Measurements from ENCODE around the gene FYCO1.

- TF ChIP-seq HDAC2 (IDR thresholded peaks at IDR 0.05; ENCODE audit: borderline replicate concordance in 1 of 2, low read depth in 2 of 2, low read length in 2 of 2): no peak
- no peak for TF ChIP-seq NRF1 (IDR thresholded peaks at IDR 0.05; ENCODE audit: low read depth, low read length)
- TF ChIP-seq EGR1 (IDR thresholded peaks at IDR 0.05; ENCODE audit: borderline replicate concordance, low read depth, low read length): no peak
- no peak for TF ChIP-seq CEBPB (IDR thresholded peaks at IDR 0.05; ENCODE audit: low read depth, low read length)
- TF ChIP-seq SAP30 (IDR thresholded peaks at IDR 0.05; ENCODE audit: insufficient read depth, insufficient replicate concordance, low read length): no peak
- no peak for TF ChIP-seq POLR2AphosphoS5 (IDR thresholded peaks at IDR 0.05; ENCODE audit: low read depth, low read length)
- no peak for TF ChIP-seq GABPA (IDR thresholded peaks at IDR 0.05; ENCODE audit: borderline replicate concordance, insufficient read depth, low read length)
- TF ChIP-seq CTCF (IDR thresholded peaks at IDR 0.05; ENCODE audit: control extremely low read depth in 1 of 3, insufficient read depth in 1 of 3, low read depth in 1 of 3, low read length in 3 of 3): no peak
- no peak for TF ChIP-seq JUND (IDR thresholded peaks at IDR 0.05; ENCODE audit: low read length)
- TF ChIP-seq JUN (IDR thresholded peaks at IDR 0.05; ENCODE audit: low read depth, low read length): no peak
- no peak for TF ChIP-seq SP1 (IDR thresholded peaks at IDR 0.05; ENCODE audit: low read depth, low read length)
- TF ChIP-seq EZH2 (IDR thresholded peaks at IDR 0.05; ENCODE audit: low read depth, low read length, severe bottlenecking): no peak
- TF ChIP-seq SRF (IDR thresholded peaks at IDR 0.05; ENCODE audit: low read depth, low read length): no peak
Measured at GRCh38 chr3:45874677-45875346, 120.8 kb downstream of the FYCO1 start.
